Endothelial cell of umbilical vein (primary cell): ENCODE measurements around the gene COPS4. TPM values are rescaled to one million over a fixed set of nuclear protein-coding genes. Genes with fewer than 3 reads are reported as not detected.

Source experiments
- BruUV-seq: library from RNA; stranded (reverse); fragments of 400-500 nt; replicated peaks from 2 replicates; lab custom pipeline; 2021; lab: Mats Ljungman, UMichigan
- CTCF ChIA-PET: fragments of 300-600, 350-600 bp; sonication (Branson Sonifier 250); formaldehyde crosslinking; loops from one replicate; lab custom pipeline; 2021; ENCODE audit warnings: antibody characterized with exemption, inconsistent platforms; lab: Charles Lee
- POLR2A ChIA-PET: fragments of 300-600, 350-600 bp; sonication (Branson Sonifier 250); formaldehyde crosslinking; loops from one replicate; lab custom pipeline; 2021; ENCODE audit warnings: antibody characterized with exemption, inconsistent platforms; lab: Charles Lee
- DNase-seq: peaks from one replicate; pipeline ENCODE4 v3.0.0-alpha.2; 2011; ENCODE audit warnings: low read depth, low spot score
- FAIRE-seq: peaks from 2 replicates; lab custom pipeline; 2011; peaks lifted over from hg19 to GRCh38; lab: Jason Lieb, UNC
- H2AFZ ChIP-seq: 2 replicates; pipeline ENCODE4 v1.6.0; 2012; ENCODE audit warnings: low read depth, low read length, control low read depth, inconsistent platforms
- H3K27ac ChIP-seq: 2 replicates; pipeline ENCODE4 v1.5.1; 2011; ENCODE audit warnings: low read depth, mild to moderate bottlenecking, control low read depth, low read length, moderate library complexity; ENCODE audit not compliant: insufficient read depth
- H3K27me3 ChIP-seq, 2 experiments: 2 replicates each; pipeline versions ENCODE4 v1.6.0 to v1.6.1; 2011; ENCODE audit warnings: low read length in 2 of 2, mixed read lengths in 1 of 2; ENCODE audit not compliant: control insufficient read depth in 2 of 2, insufficient read depth in 2 of 2
- H3K36me3 ChIP-seq, 2 experiments: 2 replicates in 1 of 2; 3 replicates in 1 of 2; pipeline ENCODE4 v1.5.1; 2011; ENCODE audit warnings: low read length in 2 of 2, mild to moderate bottlenecking in 1 of 2, moderate library complexity in 1 of 2; ENCODE audit not compliant: control insufficient read depth in 2 of 2, insufficient read depth in 2 of 2; ENCODE audit errors: extremely low read depth in 1 of 2
- H3K4me1 ChIP-seq: 3 replicates; pipeline ENCODE4 v1.5.1; 2011; ENCODE audit warnings: mild to moderate bottlenecking, low read length; ENCODE audit not compliant: control insufficient read depth, insufficient read depth; ENCODE audit errors: extremely low read depth
- H3K4me2 ChIP-seq: 2 replicates; pipeline ENCODE4 v1.6.1; 2011; ENCODE audit warnings: low read length, control low read depth, mixed read lengths; ENCODE audit not compliant: insufficient read depth
- H3K4me3 ChIP-seq, 3 experiments: fragments of 200-600 bp in 1 of 3; sonication (generic), shearing (Covaris generic) in 1 of 3; replicated peaks in 1 of 3; 2 replicates each; pipeline ENCODE4 v1.5.1; 2011 to 2016; ENCODE audit warnings: control low read depth in 3 of 3, low read length in 3 of 3, mild to moderate bottlenecking in 2 of 3, inconsistent platforms in 1 of 3, low read depth in 1 of 3, moderate library complexity in 1 of 3; ENCODE audit not compliant: insufficient read depth in 1 of 3
- H3K79me2 ChIP-seq: 2 replicates; pipeline ENCODE4 v1.6.0; 2012; ENCODE audit warnings: low read length, inconsistent platforms; ENCODE audit not compliant: control insufficient read depth, insufficient read depth
- H3K9ac ChIP-seq: replicated peaks from 2 replicates; pipeline ENCODE3; 2011; ENCODE audit warnings: low read length, control low read depth; ENCODE audit not compliant: insufficient read depth; ENCODE audit errors: extremely low read depth
- H3K9me1 ChIP-seq: replicated peaks from 3 replicates; pipeline ENCODE4 v1.6.0; 2011; ENCODE audit warnings: mild to moderate bottlenecking, low read length; ENCODE audit not compliant: control insufficient read depth, insufficient read depth; ENCODE audit errors: extremely low read depth
- H3K9me3 ChIP-seq: replicated peaks from 2 replicates; pipeline ENCODE4 v1.5.1; 2012; ENCODE audit warnings: low read length, inconsistent platforms; ENCODE audit not compliant: control insufficient read depth, insufficient read depth
- H4K20me1 ChIP-seq: replicated peaks from 2 replicates; pipeline ENCODE3; 2011; ENCODE audit warnings: mild to moderate bottlenecking, low read length; ENCODE audit not compliant: control insufficient read depth, insufficient read depth; ENCODE audit errors: extremely low read depth
- CTCF ChIP-seq, 2 donors: IDR thresholded peaks; 1 replicate in 1 of 2; 2 replicates in 1 of 2; pipeline ENCODE4 v1.5.1; 2011; ENCODE audit warnings: low read length in 2 of 2, mild to moderate bottlenecking in 2 of 2, moderate library complexity in 2 of 2, control low read depth in 1 of 2, inconsistent platforms in 1 of 2, low read depth in 1 of 2; ENCODE audit not compliant: insufficient read depth in 1 of 2; ENCODE audit errors: extremely low read depth in 1 of 2
- GATA2 ChIP-seq: IDR thresholded peaks from 2 replicates; pipeline ENCODE4 v1.7.0; 2011; ENCODE audit warnings: low read depth, mild to moderate bottlenecking, moderate library complexity, mixed read lengths, low read length; ENCODE audit not compliant: insufficient read length, insufficient read depth
- JUN ChIP-seq: IDR thresholded peaks from 2 replicates; pipeline ENCODE4 v1.6.1; 2011; ENCODE audit warnings: borderline replicate concordance, low read depth; ENCODE audit not compliant: insufficient read length, insufficient read depth
- MAX ChIP-seq: IDR thresholded peaks from 2 replicates; pipeline ENCODE4 v1.6.1; 2011; ENCODE audit not compliant: insufficient read depth, insufficient read length
- MYC ChIP-seq: IDR thresholded peaks from one replicate; pipeline ENCODE4 v1.6.1; 2011; ENCODE audit warnings: mild to moderate bottlenecking, low read depth, low read length
- dilution Hi-C: fragments of 300-500 bp; cut with MboI; formaldehyde crosslinking; loops from one replicate; pipeline ENCODE4 v1.15.0; 2019; ENCODE audit warnings: low sequenced_read_pairs; ENCODE audit not compliant: extremely low pct_ligation_motif_present
- intact Hi-C: fragments of 100-400 bp; cut with micrococcal nuclease; formaldehyde crosslinking; loops from one replicate; pipeline ENCODE4 v1.10.0; 2022
- polyA plus RNA-seq, 4 experiments: library from polyadenylated mRNA; depleted of rRNA in 3 of 4; stranded (reverse) in 3 of 4; unstranded in 1 of 4; fragments of >200 nt; gene quantifications; 2 replicates each; pipeline versions ENCODE4 v1.2.1 to v1.2.3, GENCODE V29; 2011 to 2012; ENCODE audit warnings: missing spikeins in 1 of 4
- total RNA-seq: library from RNA; stranded (reverse); gene quantifications from 2 replicates; pipeline ENCODE4 v1.2.3, GENCODE V29; 2021

The COPS4 gene
- total and polyA plus RNA-seq, 2 donors (not counting 3 experiments of a cell fraction or from before 2014, with no cell fraction given), result 29.8 to 53.0 TPM

GRCh38 chr4:83024233-83024632 is 10.8 kb upstream of the COPS4 start:
- no peak for TF ChIP-seq JUN
- no peak for TF ChIP-seq MYC
- ChIA-PET POLR2A (interaction anchor here (0.9 kb wide), 1 partner anchor 11 kb away, joined by 3 read pairs; the partner anchor contains the start of gene COPS4), CTCF (no interaction called here)
- intact Hi-C loops, result no loop called here
- Histone ChIP-seq H4K20me1 (no peaks in the 10 kb centered on the region), H2AFZ (no peak overlapping the region), H3K27ac (no peak overlapping the region), H3K9ac (no peak overlapping the region), H3K79me2 (no peaks in the 10 kb centered on the region), H3K36me3 (no peaks in the 10 kb centered on the region), H3K9me3 (peaks cover 2% of the 10 kb centered on the region), H3K4me2 (no peak overlapping the region), H3K4me1 (no peaks in the 10 kb centered on the region), H3K9me1 (no peaks in the 10 kb centered on the region), H3K4me3 (no peak overlapping the region), H3K27me3 (peaks cover 0 to 4% of the 10 kb centered on the region in 2 experiments)
- FAIRE-seq, result peak; percentile 48
- no TSS peak for BruUV-seq
- DNase-seq, result no peak
- dilution Hi-C loops, result no loop called here

GRCh38 chr4:83025563-83025962 is 9.4 kb upstream of the COPS4 start:
- peaks cover 2% of the 10 kb centered on the region for H3K9me3 ChIP-seq
- no TSS peak for BruUV-seq
- H3K9ac ChIP-seq, result no peak overlapping the region
- no peaks in the 10 kb centered on the region for H3K9me1 ChIP-seq
- FAIRE-seq, result no peak
- no peak overlapping the region for H3K27ac ChIP-seq
- H2AFZ ChIP-seq, result no peak overlapping the region
- H3K4me1 ChIP-seq, result no peaks in the 10 kb centered on the region
- H4K20me1 ChIP-seq, result no peaks in the 10 kb centered on the region
- CTCF ChIA-PET, result interaction anchor here (1.0 kb wide), 1 partner anchor 9 kb away, joined by 4 read pairs; the partner anchor contains the start of gene COPS4
- H3K4me2 ChIP-seq, result no peak overlapping the region
- no peaks in the 10 kb centered on the region for H3K79me2 ChIP-seq
- DNase-seq, result no peak
- dilution Hi-C loops, result no loop called here
- TF ChIP-seq GATA2 (no peak), MYC (no peak), MAX (no peak), CTCF (IDR thresholded peaks at IDR 0.05; ENCODE audit: extremely low read depth in 1 of 2, insufficient read depth in 1 of 2, low read depth in 1 of 2, low read length in 2 of 2) (no peak)
- H3K36me3 ChIP-seq, result no peaks in the 10 kb centered on the region
- no peak overlapping the region for H3K4me3 ChIP-seq
- intact Hi-C loops, result no loop called here
- peaks cover 0 to 5% of the 10 kb centered on the region in 2 experiments for H3K27me3 ChIP-seq
- POLR2A ChIA-PET, result no interaction called here
